Measurements from ENCODE around the gene RPP38.

Gene RPP38, protein sequence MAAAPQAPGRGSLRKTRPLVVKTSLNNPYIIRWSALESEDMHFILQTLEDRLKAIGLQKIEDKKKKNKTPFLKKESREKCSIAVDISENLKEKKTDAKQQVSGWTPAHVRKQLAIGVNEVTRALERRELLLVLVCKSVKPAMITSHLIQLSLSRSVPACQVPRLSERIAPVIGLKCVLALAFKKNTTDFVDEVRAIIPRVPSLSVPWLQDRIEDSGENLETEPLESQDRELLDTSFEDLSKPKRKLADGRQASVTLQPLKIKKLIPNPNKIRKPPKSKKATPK

DNA sequence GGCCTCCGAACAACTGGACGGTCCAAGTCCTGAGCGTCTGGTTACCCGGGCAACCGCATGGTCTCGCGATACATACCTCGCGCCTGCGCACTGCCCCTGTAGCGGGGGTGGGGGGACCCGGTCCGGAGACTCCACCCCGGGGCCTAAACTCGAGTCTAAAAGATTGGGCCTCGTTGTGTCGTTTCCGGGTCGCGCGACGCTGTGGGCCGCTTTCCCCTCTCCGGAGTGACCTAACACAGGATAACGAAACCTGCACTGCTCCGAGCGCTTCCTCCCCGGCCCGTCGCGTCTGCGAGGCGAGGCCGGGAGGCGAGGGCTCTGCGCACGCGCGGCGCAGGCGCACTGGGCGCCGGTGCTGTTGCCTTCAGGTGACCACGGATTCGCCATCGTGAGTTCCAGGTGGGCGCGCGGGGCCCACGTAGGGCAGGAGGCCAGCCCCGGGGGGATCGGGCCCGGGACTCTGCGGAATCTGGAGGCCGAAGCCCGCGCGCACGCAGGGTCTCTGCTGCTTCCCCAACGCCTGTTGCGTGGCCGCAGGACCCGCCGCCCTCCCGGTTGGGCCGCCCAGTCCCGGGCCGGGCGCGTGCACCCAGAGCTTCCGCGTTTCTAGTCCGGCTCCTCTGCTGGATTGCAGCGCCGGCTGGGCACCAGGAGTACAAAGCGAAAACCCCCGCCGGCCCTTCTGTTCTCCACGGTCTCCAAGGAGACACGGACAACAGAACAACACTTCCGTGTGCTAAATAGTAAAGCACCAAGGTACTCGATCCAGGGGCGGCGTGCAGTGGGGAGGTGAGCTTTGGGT is at the start of gene RPP38:
TSS of gene RPP38 (plus strand) at position 345 of the 802 bp plus-strand sequence. CDS start 5,960 bp downstream, outside the sequence.
- DNase-seq = peak; percentile 94

DNA sequence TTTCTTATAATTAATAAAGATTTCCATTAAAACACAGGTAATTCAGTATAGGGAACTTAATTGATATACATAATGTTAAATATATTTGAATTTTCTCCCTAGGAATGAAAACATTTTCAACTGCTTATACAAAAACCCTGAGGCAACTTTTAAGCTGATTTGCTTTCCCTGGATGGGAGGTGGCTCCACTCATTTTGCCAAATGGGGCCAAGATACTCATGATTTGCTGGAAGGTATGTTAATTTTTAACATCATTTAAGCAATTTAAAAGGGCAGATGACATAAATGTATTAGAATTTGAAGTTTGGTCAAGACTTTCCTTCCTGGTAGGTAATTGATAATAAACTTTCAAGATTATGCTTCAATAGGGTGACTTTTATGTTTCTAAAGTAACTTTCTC is 47.6 kb upstream of the RPP38 start:
- DNase-seq = no peak

DNA sequence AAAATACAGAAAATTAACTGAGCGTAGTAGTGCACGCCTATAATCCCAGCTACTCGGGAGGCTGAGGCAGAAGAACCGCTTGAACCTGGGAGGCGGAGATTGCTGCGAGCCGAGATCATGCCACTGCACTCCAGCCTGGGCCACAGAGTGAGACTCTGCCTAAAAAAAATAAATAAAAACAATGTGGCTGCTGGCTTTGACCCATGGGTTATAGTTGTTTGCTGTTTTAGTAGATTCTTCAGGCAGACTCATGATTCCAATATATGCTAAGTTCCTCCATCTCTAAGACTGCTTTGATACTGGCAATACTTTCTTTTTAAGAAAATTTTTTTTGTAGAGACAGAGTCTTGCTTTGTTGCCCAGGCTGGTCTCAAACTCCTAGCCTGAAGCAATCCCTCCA is 45.0 kb upstream of the RPP38 start:
- no peak for DNase-seq

DNA sequence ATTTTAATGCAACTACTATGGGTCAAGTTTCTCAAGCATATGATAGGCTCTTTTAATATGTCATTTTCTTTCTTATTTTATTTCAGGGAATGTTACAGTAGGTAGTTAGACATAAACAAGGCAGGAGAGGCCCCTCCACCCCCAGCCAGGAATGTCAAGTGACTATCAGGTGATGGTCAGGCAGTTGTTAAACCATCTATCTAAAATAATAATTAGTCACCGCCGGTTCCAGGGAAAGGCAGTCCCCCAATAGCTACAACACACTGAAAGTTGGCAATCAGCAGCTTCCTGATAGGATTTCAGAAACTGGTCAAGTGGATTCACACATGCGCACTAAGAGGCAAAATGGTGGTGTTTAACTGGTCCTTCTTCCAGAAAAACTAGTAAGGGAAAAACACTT is 44.1 kb upstream of the RPP38 start:
- no peak for DNase-seq

DNA sequence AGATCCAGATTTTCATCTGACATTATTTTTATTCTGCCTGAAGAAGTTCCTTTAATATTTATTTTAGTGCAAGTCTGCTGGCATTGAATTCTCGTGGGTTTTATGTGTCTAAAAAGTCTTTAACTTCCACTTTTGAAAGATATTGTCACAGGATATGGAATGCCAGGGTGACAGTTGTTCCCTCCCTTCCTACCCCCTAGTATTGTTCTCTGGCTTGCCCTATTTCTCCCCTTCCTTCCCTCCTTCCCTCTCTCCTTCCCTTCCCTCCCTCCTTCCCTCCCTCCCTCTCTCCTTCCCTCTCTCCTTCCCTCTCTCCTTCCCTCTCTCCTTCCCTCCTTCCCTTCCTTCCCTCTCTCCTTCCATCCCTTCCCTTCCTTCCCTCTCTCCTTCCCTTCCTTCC is 38.5 kb upstream of the RPP38 start:
- DNase-seq = no peak

DNA sequence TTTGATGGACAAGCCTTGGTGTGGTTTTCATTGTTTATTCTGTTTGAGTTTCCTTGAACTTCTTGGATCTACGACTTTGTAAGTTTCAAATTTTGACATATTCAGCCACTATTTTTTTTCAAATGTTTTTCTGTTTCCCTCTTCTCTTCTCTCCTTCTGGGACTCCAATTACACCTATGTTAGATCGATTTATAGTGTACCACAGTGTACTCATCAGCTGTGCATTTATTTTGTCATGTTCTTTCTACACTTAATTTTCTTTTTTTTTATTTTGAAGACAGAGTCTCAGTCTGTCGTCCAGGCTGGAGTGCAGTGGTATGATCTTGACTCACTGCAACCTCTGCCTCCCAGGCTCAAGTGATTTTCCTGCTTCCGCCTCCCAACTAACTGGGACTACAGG is 37.2 kb upstream of the RPP38 start:
- DNase-seq = no peak

DNA sequence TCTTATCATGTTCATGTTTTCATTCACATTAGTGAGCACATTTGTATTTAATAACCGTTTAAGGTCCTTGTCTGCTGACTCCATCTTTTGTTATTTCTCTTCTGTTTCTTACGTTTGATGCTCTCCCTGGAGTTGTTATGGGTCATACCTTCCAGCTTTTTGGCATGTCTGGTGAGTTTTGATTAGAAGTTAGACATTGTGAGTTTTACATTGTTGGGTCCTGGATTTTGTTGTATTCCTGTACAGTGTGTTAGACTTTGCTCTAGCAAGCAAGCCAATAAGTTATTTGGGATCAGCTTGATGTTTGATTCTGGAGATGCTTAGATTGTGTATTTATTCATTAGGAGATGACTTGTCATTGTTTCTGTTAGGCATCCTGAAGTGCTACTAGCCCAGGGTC is 36.5 kb upstream of the RPP38 start:
- no peak for DNase-seq

DNA sequence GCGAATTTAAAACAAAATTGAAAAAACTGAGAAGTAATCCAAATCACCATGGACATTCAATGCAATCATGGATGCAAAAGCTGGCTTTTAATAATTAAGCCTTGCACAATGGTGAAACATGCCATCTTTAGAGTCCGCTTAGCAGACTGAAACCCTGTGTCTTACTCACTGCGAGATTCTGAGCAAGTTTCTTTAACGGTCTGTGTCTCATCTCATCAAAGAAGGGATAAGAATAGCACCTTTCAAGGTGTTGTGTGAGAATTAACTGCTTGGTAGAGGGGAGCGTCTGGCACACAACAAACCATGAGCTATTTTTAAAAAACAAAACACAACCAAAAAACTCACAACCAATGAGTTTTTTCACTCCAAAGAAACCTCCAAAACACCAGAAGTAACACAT is 30.0 kb upstream of the RPP38 start:
- no peak for DNase-seq

DNA sequence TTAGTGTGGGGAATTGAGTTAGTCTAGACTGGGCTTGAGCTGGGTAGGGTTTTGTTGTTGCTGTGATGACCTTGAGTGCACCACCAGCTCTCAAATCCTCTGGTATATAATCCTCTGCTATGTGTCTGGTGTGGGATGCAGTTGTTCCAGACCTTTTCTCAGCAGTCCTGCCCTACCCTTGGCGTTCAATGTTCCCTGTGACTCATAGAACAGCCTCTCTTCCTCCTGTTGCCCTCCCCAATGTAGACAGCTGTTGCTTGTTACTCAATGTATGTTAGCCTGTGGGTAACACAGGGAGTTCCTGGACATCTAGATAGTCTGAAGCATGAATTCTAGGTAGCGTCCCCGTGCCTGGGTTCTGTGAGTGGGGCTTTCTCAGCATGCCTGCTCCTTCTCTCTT is 28.4 kb upstream of the RPP38 start:
- DNase-seq = no peak

DNA sequence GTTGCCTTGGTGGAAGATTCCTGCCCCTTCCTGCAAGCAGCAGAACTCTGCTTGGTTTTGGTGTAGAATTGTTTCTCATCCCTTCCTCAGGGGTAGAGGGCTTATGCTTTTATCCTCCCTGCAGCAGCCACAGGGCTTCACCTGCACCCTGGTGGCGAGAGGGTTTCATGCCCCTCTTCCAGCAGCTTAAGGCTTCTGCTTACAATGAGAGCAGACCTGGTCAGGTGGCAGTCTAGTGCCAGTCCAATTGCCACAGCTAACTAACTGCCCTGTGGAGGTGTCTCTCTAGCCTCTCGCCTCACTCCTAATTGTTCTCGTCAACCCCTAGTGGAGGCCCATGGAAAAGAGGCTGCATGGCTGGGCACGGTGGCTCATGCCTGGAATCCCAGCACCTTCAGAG is 27.9 kb upstream of the RPP38 start:
- DNase-seq = no peak

DNA sequence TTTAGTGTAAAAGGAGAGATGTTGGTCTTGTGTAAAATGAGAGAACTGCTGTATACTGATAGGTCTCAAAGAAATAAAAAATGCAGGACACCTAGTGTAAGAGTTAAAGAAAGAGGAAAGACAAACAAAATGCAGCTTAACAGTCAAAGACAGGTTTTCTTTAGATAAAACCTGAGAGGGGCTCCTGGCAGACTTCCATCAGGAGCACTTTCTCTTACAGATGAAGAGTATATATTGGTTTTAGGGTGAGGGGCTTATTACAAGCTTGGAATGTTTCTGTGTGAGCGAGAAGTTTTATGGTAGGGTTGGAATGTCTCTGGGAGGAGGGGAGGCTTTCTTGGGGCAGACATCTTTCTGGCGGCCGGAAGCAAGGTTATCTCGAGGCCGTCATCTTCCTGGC is 24.8 kb upstream of the RPP38 start:
- no peak for DNase-seq

DNA sequence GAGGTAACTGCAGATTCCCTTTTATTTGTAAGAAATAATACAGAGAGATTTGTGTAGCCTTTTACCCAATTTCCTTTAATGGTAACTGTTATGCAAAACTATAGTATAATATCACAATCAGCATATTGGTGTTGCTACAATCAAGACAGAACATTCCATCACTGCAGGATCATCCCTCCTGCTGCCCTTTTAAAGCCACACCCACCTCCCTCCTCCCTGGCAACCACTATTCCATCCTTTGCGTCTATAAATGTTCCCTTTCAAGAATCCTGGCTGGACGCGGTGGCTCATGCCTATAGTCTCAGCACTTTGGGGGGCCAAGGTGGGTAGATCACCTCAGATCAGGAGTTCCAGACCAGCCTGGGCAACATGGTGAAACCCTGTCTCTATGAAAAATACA is 21.7 kb upstream of the RPP38 start:
- no peak for DNase-seq

DNA sequence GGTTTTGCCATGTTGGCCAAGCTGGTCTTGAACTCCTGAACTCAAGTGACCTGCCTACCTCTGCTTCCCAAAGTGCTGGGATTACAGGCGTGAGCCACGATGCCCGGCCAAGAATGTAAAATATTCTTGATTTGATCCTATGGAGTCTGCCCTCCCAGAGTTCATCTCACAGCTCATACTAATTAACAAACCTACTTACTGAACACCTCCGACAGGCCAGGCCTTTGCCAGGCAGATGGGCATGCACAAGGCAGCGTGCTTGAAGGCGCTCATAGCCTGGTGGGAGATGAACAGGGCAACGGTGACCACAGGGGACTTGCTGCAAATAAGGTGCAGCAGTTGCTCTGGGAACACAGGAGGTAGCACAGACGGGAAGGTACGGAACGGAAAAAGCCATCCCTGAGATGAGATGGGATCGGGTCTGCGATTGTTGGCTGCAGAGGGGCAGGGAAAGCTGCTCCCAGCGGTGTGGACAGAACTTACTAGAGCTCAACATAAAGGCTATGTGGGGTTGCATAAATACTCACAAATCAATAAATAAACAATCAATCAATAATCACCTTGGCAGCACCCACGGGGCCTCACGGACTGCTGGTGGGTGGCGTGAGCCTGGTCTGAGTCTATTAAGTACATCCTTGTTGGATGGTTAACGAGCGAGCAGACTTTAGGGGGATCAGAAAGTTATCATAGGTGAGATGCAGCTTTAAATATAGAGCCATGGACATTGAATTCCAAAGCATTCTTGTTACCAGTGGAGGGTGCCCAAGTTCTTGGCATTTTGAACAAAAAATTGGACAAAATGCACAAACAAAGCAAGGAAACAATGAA is 13.3 kb upstream of the RPP38 start:
- no peak for DNase-seq

DNA sequence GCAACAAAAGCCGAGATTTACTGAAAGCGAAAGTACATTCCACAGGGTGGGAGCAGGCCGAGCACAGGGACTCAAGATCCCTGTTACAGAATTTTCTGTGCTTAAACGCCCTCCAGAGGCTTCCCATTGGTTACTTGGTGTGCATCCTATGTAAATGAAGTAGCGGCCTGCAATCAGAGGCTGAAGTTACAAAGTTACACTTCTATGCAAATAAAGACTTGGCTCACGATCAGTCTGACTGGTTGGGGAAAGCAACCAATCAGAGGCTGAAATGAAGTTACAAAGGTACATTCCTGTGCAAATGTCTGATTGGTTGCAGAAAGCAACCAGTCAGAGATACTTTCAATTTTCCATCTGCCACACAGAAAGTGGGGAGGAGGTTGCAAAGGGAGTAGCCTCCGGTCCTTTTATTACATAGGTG is 12.6 kb upstream of the RPP38 start:
- peak; percentile 86 for DNase-seq

DNA sequence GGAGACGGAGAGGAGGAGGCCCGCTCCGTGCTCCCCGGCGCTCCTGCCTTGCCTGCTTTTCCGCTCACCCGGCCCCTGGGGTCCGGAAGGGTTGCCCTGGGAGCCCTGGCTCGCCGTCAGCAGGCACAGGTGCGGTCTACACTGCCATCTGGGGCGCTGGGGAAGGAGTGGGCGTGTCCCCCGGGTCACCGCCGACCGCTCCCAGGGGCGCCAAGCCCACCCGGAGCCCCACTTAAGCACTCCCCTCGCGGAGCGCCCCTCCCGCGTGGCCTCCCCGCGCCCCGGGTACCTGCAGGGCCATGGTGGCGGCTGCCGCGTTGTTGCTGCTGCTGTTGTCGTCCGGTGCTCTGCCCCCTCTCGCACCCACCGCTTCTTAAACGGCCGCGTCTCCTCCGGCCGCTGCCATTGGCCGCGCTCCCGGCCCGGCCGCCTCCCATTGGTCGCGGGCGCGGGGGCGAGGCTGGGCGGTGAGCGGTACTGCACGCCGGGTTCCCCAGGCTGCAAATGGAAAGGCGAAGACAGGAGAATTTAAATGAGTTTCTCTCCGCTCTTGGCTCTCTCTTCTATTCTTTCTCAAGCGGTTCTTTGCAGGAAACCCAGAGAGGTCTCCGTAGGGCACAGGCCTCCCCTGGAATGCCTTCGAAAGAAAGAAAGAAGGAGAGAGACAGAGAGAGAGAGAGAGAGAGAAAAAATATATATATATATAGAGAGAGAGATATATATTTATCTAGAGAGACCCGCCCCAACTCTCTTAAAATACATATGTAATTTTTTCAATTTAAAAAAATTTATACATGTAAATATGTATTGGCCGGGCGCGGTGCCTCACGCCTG is 8.5 kb upstream of the RPP38 start, which contains the start of gene ACBD7:
TSS of gene ACBD7 (minus strand) at position 349 of the 834 bp plus-strand sequence. CDS start at position 301, 48 bp downstream.
- DNase-seq = peak; percentile 81

DNA sequence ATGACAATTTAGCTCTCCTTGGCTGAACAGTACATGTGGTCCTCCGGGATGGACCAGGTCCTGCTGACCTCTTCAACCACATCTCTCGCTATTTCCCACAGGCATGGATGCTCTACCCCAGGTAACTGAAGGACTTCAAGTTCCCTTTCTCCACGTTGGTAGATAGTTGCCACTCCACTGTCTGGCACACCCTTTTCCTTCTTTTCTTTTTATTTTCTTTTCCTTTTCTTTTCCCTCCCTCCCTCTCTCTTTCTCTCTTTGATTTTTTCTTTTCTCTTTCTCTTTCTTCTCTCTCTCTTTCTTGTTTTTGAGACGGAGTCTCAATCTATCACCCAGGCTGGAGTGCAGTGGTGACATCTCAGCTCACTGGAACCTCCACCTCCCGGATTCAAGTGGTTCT is 5.7 kb upstream of the RPP38 start:
- no peak for DNase-seq

DNA sequence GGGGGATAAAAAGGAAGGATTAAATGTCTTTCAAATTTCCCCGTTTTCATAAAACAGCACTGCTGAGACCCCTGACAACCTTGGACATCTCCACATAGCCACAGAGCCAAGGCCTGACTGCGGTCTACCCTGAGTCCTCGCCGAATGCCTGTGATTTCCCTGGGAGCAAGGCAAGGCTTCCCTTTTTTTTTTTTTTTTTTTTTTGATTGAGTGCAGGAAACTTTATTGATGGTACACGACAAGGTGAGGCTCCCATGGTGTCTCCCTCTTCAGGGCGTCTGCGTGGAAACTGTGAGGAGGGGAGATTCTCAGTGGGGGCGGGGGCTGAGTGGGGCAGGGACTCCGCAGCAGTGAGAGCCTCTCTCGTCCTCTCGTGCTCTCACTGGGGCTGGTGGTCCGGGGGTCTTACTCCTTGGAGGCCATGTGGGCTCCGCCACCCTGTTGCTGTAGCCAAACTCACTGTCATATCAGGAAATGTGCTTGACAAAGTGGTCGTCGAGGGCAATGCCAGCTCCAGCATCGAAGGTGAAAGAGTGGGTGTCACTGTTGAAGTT is 4.2 kb upstream of the RPP38 start:
- no peak for DNase-seq

DNA sequence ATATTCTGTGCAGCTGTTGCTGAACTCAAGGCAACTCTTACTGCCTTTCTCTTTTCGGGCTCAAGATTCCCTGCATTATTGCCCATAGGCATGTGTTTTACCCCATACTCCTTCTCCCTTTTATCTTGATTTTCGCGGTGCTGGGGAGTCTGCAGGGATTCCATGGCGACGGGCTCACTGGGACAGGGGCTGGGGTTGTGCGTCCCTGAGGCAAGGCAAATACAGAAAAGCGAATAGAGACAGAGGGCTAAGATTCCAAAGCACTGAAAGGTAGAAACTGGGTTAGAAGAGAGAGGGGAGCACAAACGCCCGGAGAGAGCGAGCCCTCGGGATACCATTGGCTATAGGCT is 519 bp upstream of the RPP38 start:
- no peak for DNase-seq

DNA sequence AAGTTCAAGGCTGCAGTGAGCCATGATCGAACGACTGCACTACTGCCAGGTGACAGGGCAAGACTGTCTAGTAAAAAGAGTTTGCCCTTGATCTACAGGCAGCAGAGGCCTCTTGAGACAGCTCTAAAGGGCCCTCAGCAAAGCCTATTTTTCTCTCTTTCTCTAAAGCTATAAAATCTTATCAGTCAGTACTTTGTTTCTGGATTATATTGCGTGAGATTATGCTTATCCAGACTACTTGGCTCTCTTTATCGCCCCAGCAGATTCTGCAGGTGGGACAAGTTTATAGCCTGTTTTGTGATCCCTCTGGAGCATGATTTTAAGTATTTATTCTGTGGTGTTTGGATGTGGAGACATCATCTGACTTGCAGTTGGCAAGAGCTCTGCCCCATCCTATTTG is 2.7 kb downstream of the RPP38 start:
- DNase-seq = no peak

DNA sequence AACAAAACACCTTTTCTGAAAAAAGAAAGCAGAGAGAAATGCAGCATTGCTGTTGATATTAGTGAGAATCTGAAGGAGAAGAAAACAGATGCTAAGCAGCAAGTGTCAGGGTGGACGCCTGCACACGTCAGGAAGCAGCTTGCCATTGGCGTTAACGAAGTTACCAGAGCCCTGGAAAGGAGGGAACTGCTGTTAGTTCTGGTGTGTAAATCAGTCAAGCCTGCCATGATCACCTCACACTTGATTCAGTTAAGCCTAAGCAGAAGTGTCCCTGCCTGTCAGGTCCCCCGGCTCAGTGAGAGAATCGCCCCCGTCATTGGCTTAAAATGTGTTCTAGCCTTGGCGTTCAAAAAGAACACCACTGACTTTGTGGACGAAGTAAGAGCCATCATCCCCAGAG is 6.4 kb downstream of the RPP38 start:
- DNase-seq = no peak

DNA sequence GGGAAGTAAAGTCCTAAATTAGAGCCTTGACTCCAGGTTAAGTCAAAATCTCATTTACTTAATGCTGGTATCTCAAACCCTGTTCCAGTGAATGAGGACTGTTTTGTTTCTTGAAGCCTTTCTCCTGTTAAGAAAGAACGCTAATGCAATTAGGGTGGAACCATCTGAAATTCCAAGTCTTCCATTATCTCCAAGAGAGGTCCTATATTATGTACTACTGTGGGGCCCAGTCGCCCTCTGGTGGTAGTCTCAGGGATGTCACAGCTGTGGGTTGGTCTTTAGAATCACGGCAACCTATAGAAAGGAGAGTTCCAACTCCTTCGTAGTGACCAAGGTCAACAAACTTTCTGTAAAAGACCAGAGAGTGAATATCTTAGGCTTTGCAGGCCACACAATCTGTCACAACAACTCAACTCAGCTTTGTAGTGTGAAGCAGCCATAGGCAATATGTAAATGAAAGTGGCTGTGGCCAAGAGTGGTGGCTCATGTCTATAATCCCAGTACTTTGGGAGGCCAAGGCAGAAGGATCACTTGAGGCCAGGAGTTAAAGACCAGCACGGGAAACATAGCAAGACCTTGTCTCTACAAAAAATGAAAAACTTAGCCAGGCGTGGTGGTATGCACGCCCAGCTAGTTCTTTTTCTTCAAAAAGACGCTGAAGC is 9.3 kb downstream of the RPP38 start:
- peak; percentile 14 for DNase-seq

DNA sequence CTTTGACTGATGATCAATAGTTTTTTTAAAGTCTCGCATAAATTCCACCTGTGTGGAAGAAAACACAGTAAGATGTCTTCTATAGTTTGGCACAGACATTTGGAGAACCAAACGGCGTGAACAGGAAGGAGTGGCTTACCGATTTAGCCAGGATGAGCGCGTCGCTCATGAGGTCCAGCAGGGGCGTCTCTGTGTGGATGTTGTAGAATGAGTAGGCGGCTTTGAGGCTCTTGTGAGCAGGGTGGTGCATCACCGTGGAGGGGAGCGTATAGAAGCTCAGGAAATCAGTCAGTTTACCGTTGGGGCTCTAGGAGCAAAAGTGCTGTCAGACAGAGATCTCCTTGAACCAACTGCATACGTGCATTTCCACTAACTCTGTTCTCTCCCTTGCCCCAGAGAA is 15.5 kb downstream of the RPP38 start:
- DNase-seq = no peak

All from NCI-H774 (cell line).